ENCODE data around the gene ERCC8. TPM values are rescaled to one million over a fixed set of nuclear protein-coding genes. Genes with fewer than 3 reads are reported as not detected.
A peak's percentile ranks its signal among the peaks of the same experiment; 100 is the strongest.

The ERCC8 gene
- total RNA-seq, 1 experiment from 2014 or later: 9.2 TPM

GRCh38 chr5:60836131-60836530, 108.7 kb downstream of the ERCC8 start:
- DNase-seq (ENCODE audit: low read depth): peak; percentile 14

- peak; percentile 52 for DNase-seq (ENCODE audit: low read depth)
Measured at GRCh38 chr5:60835554-60835953, 109.3 kb downstream of the ERCC8 start.

DNA sequence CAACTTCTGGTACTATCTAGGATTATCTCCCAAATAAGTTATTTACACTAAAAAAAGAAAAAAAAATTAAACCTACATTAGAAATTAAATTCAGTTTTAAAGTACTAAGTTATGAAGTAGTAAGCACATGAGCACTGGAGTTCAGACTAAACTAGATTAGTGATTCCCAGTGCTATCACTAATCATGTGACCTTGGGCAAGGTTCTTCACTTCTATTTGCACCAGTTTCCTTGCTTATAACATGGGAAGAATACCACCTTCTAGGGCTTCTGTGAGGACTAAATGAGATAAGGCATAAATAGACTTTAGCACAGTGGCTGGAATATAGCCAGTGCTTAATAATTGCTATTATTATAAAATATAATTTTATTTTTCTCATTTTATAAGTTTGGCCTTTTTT, 111.3 kb downstream of the ERCC8 start:
- no peak for DNase-seq (ENCODE audit: low read depth)

- DNase-seq (ENCODE audit: low read depth): no peak
Measured at GRCh38 chr5:60830581-60831127, 114.2 kb downstream of the ERCC8 start.

- no peak for DNase-seq (ENCODE audit: low read depth)
Measured at GRCh38 chr5:60829490-60830266, 115.2 kb downstream of the ERCC8 start.

DNA sequence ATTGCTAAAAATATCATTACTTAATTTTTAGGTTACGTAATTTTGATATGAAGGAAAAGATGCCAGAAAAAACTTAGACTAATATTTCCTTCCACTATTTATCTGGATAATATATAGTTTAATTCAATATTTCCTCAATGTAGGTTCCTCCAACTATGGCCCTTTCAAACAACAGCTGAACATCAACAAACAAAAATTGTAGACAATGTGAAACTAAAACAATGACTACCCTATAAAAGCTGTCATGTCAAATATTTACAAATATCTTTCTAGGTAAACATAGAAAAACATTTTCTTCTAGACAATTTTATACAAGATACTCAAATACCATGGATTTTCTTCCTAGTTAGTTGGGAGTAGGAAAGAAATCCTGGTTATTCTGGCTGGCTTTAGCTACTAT, 117.7 kb downstream of the ERCC8 start:
- DNase-seq (ENCODE audit: low read depth): no peak

- DNase-seq (ENCODE audit: low read depth): no peak
Measured at GRCh38 chr5:60826653-60827052, 118.2 kb downstream of the ERCC8 start.

Other genes with a start within 250 kb of the ERCC8 start
- 24.9 and 25.4 TPM in 2 replicates for gene DEPDC1B, start 244.9 kb downstream of the ERCC8 start, total RNA-seq (2014; rRNA removed; shearing (Covaris generic))
- gene ELOVL7, start 100.8 kb downstream of the ERCC8 start, total RNA-seq (2014; rRNA removed; shearing (Covaris generic)): 2.6 and 4.4 TPM in 2 replicates
- 45.8 and 51.9 TPM in 2 replicates for gene NDUFAF2, start 135 bp upstream of the ERCC8 start, total RNA-seq (2014; rRNA removed; shearing (Covaris generic))
- gene SMIM15, start 217.4 kb upstream of the ERCC8 start, total RNA-seq (2014; rRNA removed; shearing (Covaris generic)): 115 and 141 TPM in 2 replicates